ENCODE measurements around the gene PIP4K2C. TPM values are rescaled to one million over a fixed set of nuclear protein-coding genes. Genes with fewer than 3 reads are reported as not detected.
A peak's percentile ranks its signal among the peaks of the same experiment; 100 is the strongest.

The PIP4K2C gene
- total and polyA plus RNA-seq, 2 of the 4 experiments (the other 2 are of a cell fraction): 12.5 to 23.1 TPM

- no TSS peak for BruUV-seq (replicated peaks)
- in situ Hi-C loops (cut with MboI; ENCODE audit: low sequenced_read_pairs) (no loop called here), intact Hi-C loops (cut with micrococcal nuclease) (loop anchor here (10.0 kb wide), 1 partner anchor 1296 kb away; no protein-coding TSS in a partner anchor), dilution Hi-C loops (cut with HindIII; ENCODE audit: low sequenced_read_pairs, unreplicated experiment) (loop anchor here (25.0 kb wide), 1 partner anchor 93 kb away; no protein-coding TSS in a partner anchor)
- CTCF ChIA-PET: no interaction called here
- POLR2A ChIA-PET (ENCODE audit: unreplicated experiment): no interaction called here
- Histone ChIP-seq H3K18ac (ENCODE audit: low read depth, low read length) (no peak overlapping the region), H2BK20ac (ENCODE audit: low read depth, low read length) (no peak overlapping the region), H4K91ac (ENCODE audit: insufficient read depth, low read depth, low read length) (no peak overlapping the region), H3K9ac (ENCODE audit: low read depth, low read length) (no peak overlapping the region), H3K14ac (replicated peaks; ENCODE audit: low read depth, low read length) (no peak overlapping the region), H4K20me1 (ENCODE audit: insufficient read depth, low read length) (no peaks in the 10 kb centered on the region), H3K36me3 (ENCODE audit: control insufficient read depth, insufficient read depth, low read length) (no peaks in the 10 kb centered on the region), H4K5ac (ENCODE audit: low read depth, low read length) (no peak overlapping the region), H3K4me2 (ENCODE audit: low read depth, low read length) (no peak overlapping the region), H2BK5ac (ENCODE audit: low read depth, low read length, poor library complexity, severe bottlenecking) (no peak overlapping the region), H2AFZ (replicated peaks; ENCODE audit: low read length, poor library complexity) (peak overlapping the region; percentile 32), H2AK5ac (ENCODE audit: low read depth, low read length) (no peak overlapping the region), H3K4ac (ENCODE audit: low read depth, low read length) (no peak overlapping the region), H3K27ac (ENCODE audit: insufficient read depth, low read length) (no peak overlapping the region), H3K9me3 (ENCODE audit: control insufficient read depth, insufficient read depth, low read length) (no peaks in the 10 kb centered on the region), H4K8ac (ENCODE audit: low read depth in 2 of 2, low read length in 2 of 2) (no peak overlapping the region), H3K9me1 (ENCODE audit: insufficient read depth, low read length) (no peaks in the 10 kb centered on the region), H3K4me1 (ENCODE audit: control insufficient read depth, insufficient read depth, low read length) (no peaks in the 10 kb centered on the region), H3K23ac (ENCODE audit: low read depth, low read length) (no peak overlapping the region), H3K56ac (ENCODE audit: extremely low read depth, insufficient read depth, low read length) (no peak overlapping the region), H3K27me3 (ENCODE audit: control insufficient read depth, insufficient read depth, low read length) (peaks cover 17% of the 10 kb centered on the region), H2BK15ac (ENCODE audit: low read depth, low read length) (no peak overlapping the region), H3K79me1 (ENCODE audit: low read depth in 1 of 2, low read length in 2 of 2) (no peaks in the 10 kb centered on the region), H2AK9ac (replicated peaks; ENCODE audit: low read depth, low read length, poor library complexity) (no peak overlapping the region), H2BK120ac (ENCODE audit: low read depth, low read length) (no peak overlapping the region), H3K4me3 (ENCODE audit: insufficient read depth, low read depth, low read length) (no peak overlapping the region)
- no peak for ATAC-seq (ENCODE audit: low read depth)
- DNase-seq: no peak
- TF ChIP-seq RFX5 (IDR thresholded peaks at IDR 0.05; ENCODE audit: low read depth, low read length) (no peak), NFE2L2 (IDR thresholded peaks at IDR 0.05; ENCODE audit: low read depth, low read length) (no peak), CTCF (conservative IDR thresholded peaks at IDR 0.05; ENCODE audit: low read depth, low read length) (no peak), BHLHE40 (IDR thresholded peaks at IDR 0.05; ENCODE audit: low read depth, low read length) (no peak), RAD21 (IDR thresholded peaks at IDR 0.05; ENCODE audit: low read length) (no peak), POLR2A (IDR thresholded peaks at IDR 0.05; ENCODE audit: low read depth, low read length) (no peak), MAFK (IDR thresholded peaks at IDR 0.05; ENCODE audit: low read depth, low read length) (no peak), SMC3 (IDR thresholded peaks at IDR 0.05; ENCODE audit: low read depth, low read length) (no peak), MAZ (IDR thresholded peaks at IDR 0.05; ENCODE audit: borderline replicate concordance, low read depth, low read length) (no peak), CHD1 (IDR thresholded peaks at IDR 0.05; ENCODE audit: low read depth, low read length) (no peak), RCOR1 (IDR thresholded peaks at IDR 0.05; ENCODE audit: insufficient replicate concordance, low read length) (no peak), MXI1 (IDR thresholded peaks at IDR 0.05; ENCODE audit: borderline replicate concordance, low read depth, low read length) (no peak), CEBPB (IDR thresholded peaks at IDR 0.05; ENCODE audit: low read depth, low read length) (no peak), FOS (IDR thresholded peaks at IDR 0.05; ENCODE audit: low read depth, low read length) (no peak)
- TF ChIP-seq, protein P1, sequence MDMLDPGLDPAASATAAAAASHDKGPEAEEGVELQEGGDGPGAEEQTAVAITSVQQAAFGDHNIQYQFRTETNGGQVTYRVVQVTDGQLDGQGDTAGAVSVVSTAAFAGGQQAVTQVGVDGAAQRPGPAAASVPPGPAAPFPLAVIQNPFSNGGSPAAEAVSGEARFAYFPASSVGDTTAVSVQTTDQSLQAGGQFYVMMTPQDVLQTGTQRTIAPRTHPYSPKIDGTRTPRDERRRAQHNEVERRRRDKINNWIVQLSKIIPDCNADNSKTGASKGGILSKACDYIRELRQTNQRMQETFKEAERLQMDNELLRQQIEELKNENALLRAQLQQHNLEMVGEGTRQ (IDR thresholded peaks at IDR 0.05; ENCODE audit: low read depth, low read length): no peak
- TF ChIP-seq, protein P2, sequence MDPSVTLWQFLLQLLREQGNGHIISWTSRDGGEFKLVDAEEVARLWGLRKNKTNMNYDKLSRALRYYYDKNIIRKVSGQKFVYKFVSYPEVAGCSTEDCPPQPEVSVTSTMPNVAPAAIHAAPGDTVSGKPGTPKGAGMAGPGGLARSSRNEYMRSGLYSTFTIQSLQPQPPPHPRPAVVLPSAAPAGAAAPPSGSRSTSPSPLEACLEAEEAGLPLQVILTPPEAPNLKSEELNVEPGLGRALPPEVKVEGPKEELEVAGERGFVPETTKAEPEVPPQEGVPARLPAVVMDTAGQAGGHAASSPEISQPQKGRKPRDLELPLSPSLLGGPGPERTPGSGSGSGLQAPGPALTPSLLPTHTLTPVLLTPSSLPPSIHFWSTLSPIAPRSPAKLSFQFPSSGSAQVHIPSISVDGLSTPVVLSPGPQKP (IDR thresholded peaks at IDR 0.05; ENCODE audit: borderline replicate concordance, low read depth, low read length): no peak
- WGBS, 2 experiments (ENCODE audit: extremely low coverage in 2 of 2, insufficient read length in 1 of 2): no CpG with 5 or more reads among the region's 6 CpGs
Measured at GRCh38 chr12:57568838-57569237, 22.2 kb upstream of the PIP4K2C start.

All from IMR-90 (cell line).